H1 (cell line): ENCODE data around the gene TXNDC8. TPM values are rescaled to one million over a fixed set of nuclear protein-coding genes. Genes with fewer than 3 reads are reported as not detected.

Experiments used
- ATF2 ChIP-seq: IDR thresholded peaks from 2 replicates; pipeline ENCODE4 v1.6.1; 2012; ENCODE audit warnings: low read length, inconsistent platforms
- BACH1 ChIP-seq: IDR thresholded peaks from 2 replicates; pipeline ENCODE4 v1.6.1; 2012; ENCODE audit warnings: low read length, improper control_type of control experiment
- EGR1 ChIP-seq: IDR thresholded peaks from 2 replicates; pipeline ENCODE4 v1.6.1; 2011; ENCODE audit warnings: low read depth, low read length, borderline replicate concordance
- HDAC2 ChIP-seq, 2 experiments: fragments of 300-600 bp in 1 of 2; sonication (generic) in 1 of 2; IDR thresholded peaks; 2 replicates each; pipeline ENCODE4 v1.6.1; 2011 to 2012; ENCODE audit warnings: low read depth in 2 of 2, low read length in 2 of 2, mild to moderate bottlenecking in 2 of 2, moderate library complexity in 2 of 2, borderline replicate concordance in 1 of 2, inconsistent platforms in 1 of 2
- HDAC6 ChIP-seq: IDR thresholded peaks from one replicate; pipeline ENCODE4 v1.7.1; 2012; ENCODE audit warnings: low read depth, mild to moderate bottlenecking, inconsistent platforms, low read length, moderate library complexity
- JUND ChIP-seq: IDR thresholded peaks from 2 replicates; pipeline ENCODE4 v1.6.1; 2011; ENCODE audit warnings: mild to moderate bottlenecking, improper control_type of control experiment, low read length
- SIN3A ChIP-seq, 2 experiments: IDR thresholded peaks in 1 of 2; conservative IDR thresholded peaks in 1 of 2; 2 replicates each; pipeline ENCODE4 v1.6.1; 2011 to 2012; ENCODE audit warnings: low read length in 2 of 2, improper control_type of control experiment in 1 of 2, low read depth in 1 of 2, mild to moderate bottlenecking in 1 of 2
- SP4 ChIP-seq: IDR thresholded peaks from 2 replicates; pipeline ENCODE4 v1.6.1; 2012; ENCODE audit warnings: low read length, inconsistent platforms
- USF2 ChIP-seq: IDR thresholded peaks from 2 replicates; pipeline ENCODE4 v1.6.1; 2011; ENCODE audit warnings: low read length, improper control_type of control experiment
- polyA plus RNA-seq, 7 experiments: library from polyadenylated mRNA; depleted of rRNA in 3 of 7; stranded (reverse) in 5 of 7; unstranded in 2 of 7; fragments of >200 nt in 5 of 7; fragments of 200-250 nt in 2 of 7; gene quantifications; 1 replicate in 5 of 7; 2 replicates in 1 of 7; 4 replicates in 1 of 7; pipeline versions ENCODE4 v1.2.1 to v1.2.3, GENCODE V29; 2011 to 2013; ENCODE audit warnings: missing spikeins in 2 of 7, mixed read lengths in 2 of 7
- total RNA-seq: library from RNA; stranded (reverse); fragmentation: NEBNext Ultra II Directional; extraction: Animal tissue kit (Norgen Biotek cat#: 25700); gene quantifications from 2 replicates; pipeline ENCODE4 v1.2.1, GENCODE V29; 2021

Gene TXNDC8
- total and polyA plus RNA-seq, 2 of the 8 experiments (the other 6 are each of a cell fraction or from before 2014, with no cell fraction given) = not detected

GRCh38 chr9:110344821-110345220 is 7.2 kb upstream of the TXNDC8 start (continued):
- TF ChIP-seq ATF2 (no peak), HDAC6 (no peak), SP4 (no peak), JUND (no peak), EGR1 (no peak), BACH1 (no peak), HDAC2 (IDR thresholded peaks at IDR 0.05; ENCODE audit: borderline replicate concordance in 1 of 2, low read depth in 2 of 2, low read length in 2 of 2) (no peak), SIN3A (conservative IDR thresholded peaks at IDR 0.05 in 1 of 2, IDR thresholded peaks at IDR 0.05 in 1 of 2; ENCODE audit: low read depth in 1 of 2, low read length in 2 of 2) (no peak), USF2 (no peak)
